Kidney (tissue), 14 donors: ENCODE results near the gene LGALS12. TPM values are rescaled to one million over a fixed set of nuclear protein-coding genes. Genes with fewer than 3 reads are reported as not detected.

Source experiments
- DNase-seq, 5 donors: peaks; one replicate each; pipeline ENCODE4 v3.0.0-alpha.2; 2013 to 2020
- FAIRE-seq: peaks from 2 replicates; lab custom pipeline; 2012; peaks lifted over from hg19 to GRCh38; lab: Jason Lieb, UNC
- H3K27ac ChIP-seq, 2 donors: one replicate each; pipeline ENCODE4 v1.7.0; 2013; ENCODE audit warnings: low read depth in 2 of 2, low read length in 2 of 2, inconsistent platforms in 1 of 2
- H3K27me3 ChIP-seq: one replicate; pipeline ENCODE4 v1.7.1; 2013; ENCODE audit warnings: low read length, inconsistent platforms; ENCODE audit not compliant: control insufficient read depth, insufficient read depth
- H3K36me3 ChIP-seq, 3 donors: one replicate each; pipeline versions ENCODE4 v1.7.0 to v1.7.1; 2013; ENCODE audit warnings: low read length in 3 of 3, control low read depth in 1 of 3, inconsistent platforms in 1 of 3; ENCODE audit not compliant: insufficient read depth in 3 of 3, control insufficient read depth in 2 of 3
- H3K4me1 ChIP-seq, 3 donors: one replicate each; pipeline versions ENCODE4 v1.7.0 to v1.7.1; 2013; ENCODE audit warnings: low read length in 3 of 3, inconsistent platforms in 1 of 3, low read depth in 1 of 3; ENCODE audit not compliant: control insufficient read depth in 2 of 3, insufficient read depth in 2 of 3
- H3K4me3 ChIP-seq, 3 donors: one replicate each; pipeline versions ENCODE4 v1.7.0 to v1.8.1; 2013; ENCODE audit warnings: low read length in 3 of 3, control low read depth in 1 of 3, inconsistent platforms in 1 of 3
- H3K9ac ChIP-seq, 3 donors: one replicate each; pipeline versions ENCODE4 v1.7.0 to v1.7.1; 2013; ENCODE audit warnings: low read length in 3 of 3, control low read depth in 1 of 3, inconsistent platforms in 1 of 3
- H3K9me3 ChIP-seq, 3 donors: one replicate each; pipeline versions ENCODE4 v1.7.0 to v1.7.1; 2013; ENCODE audit warnings: low read length in 3 of 3, control low read depth in 1 of 3, inconsistent platforms in 1 of 3; ENCODE audit not compliant: control insufficient read depth in 2 of 3, insufficient read depth in 1 of 3
- intact Hi-C: fragments of 100-400 bp; cut with DNase I; formaldehyde crosslinking; loops from one replicate; pipeline ENCODE4 v1.11.1; 2022
- polyA plus RNA-seq: library from polyadenylated mRNA; stranded (reverse); fragments of 350-450 nt; fragmentation: Illumina TruSeq; extraction: RNeasy Lipid Tissue Mini Kit (QIAGEN cat#74804); gene quantifications from one replicate; pipeline ENCODE4 v1.2.3, GENCODE V29; 2014; ENCODE audit warnings: low read depth, low replicate concordance; ENCODE audit not compliant: insufficient read depth
- total RNA-seq: library from RNA; stranded (reverse); fragmentation: NEBNext Ultra II Directional; extraction: Animal tissue kit (Norgen Biotek cat#: 25700); gene quantifications from one replicate; pipeline ENCODE4 v1.2.1, GENCODE V29; 2021
- TF ChIP-seq, protein P1 (sequence below): IDR thresholded peaks from 3 replicates; pipeline ENCODE4 v1.5.1; 2012; ENCODE audit warnings: mild to moderate bottlenecking, moderate library complexity, borderline replicate concordance; ENCODE audit not compliant: insufficient read depth; ENCODE audit errors: extremely low read depth
- donor health status: control.
- donor health status: control.
- donor health status: control.
- donor health status: control.
- donor health status: control.
- donor health status: DM: yes; HTN: yes; CAD: no.
- donor health status: Normal renal cell carcinoma (clear cell type).

LGALS12 gene
- total and polyA plus RNA-seq, 2 donors from 2014 or later: 0.32 to 0.44 TPM

DNA sequence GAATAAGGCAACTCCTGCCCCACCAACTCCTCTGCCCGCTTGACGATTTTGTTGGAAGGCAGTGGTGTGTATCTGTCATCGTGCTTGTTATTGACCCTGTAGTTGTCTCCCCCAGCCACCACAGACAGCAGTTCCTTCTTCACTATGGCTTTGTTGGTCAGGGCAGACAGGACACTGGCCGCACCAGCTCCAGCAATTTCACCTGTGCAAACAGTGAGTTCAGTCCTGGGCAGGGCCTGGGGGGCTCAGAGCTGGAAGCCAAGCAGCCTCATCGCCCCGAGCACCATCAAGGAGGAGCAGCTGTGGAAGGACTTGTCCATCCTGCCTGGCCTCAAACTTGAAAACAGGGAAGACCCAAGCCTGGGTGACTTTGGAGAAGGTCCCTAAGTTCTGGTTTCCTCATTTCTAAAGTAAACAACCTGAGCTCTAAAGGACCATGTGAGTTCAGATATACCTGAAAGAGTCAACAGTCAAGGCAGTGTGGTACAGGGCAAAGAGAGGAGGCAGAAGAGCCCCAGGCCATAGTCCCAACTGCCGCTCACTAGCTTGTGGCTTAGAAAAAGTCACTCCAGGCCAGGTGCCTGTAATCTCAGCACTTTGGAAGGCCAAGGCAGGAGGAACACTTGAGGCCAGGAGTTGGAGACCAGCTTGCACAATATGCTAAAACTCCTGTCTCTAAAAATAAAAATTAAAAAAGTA, 52.7 kb downstream of the LGALS12 start:
- no peak overlapping the region for H3K4me3 ChIP-seq
- H3K9ac ChIP-seq: no peak overlapping the region
- no peak overlapping the region for H3K27ac ChIP-seq
- H3K36me3 ChIP-seq: no peaks in the 10 kb centered on the region
- peaks cover 0 to 2% (median 0%) of the 10 kb centered on the region in 3 donors for H3K4me1 ChIP-seq
- DNase-seq (no peak), FAIRE-seq (no peak)
- intact Hi-C loops: no loop called here
- H3K9me3 ChIP-seq: no peaks in the 10 kb centered on the region
- H3K27me3 ChIP-seq: no peaks in the 10 kb centered on the region
- TF ChIP-seq, protein P1, sequence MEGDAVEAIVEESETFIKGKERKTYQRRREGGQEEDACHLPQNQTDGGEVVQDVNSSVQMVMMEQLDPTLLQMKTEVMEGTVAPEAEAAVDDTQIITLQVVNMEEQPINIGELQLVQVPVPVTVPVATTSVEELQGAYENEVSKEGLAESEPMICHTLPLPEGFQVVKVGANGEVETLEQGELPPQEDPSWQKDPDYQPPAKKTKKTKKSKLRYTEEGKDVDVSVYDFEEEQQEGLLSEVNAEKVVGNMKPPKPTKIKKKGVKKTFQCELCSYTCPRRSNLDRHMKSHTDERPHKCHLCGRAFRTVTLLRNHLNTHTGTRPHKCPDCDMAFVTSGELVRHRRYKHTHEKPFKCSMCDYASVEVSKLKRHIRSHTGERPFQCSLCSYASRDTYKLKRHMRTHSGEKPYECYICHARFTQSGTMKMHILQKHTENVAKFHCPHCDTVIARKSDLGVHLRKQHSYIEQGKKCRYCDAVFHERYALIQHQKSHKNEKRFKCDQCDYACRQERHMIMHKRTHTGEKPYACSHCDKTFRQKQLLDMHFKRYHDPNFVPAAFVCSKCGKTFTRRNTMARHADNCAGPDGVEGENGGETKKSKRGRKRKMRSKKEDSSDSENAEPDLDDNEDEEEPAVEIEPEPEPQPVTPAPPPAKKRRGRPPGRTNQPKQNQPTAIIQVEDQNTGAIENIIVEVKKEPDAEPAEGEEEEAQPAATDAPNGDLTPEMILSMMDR: no peak

DNA sequence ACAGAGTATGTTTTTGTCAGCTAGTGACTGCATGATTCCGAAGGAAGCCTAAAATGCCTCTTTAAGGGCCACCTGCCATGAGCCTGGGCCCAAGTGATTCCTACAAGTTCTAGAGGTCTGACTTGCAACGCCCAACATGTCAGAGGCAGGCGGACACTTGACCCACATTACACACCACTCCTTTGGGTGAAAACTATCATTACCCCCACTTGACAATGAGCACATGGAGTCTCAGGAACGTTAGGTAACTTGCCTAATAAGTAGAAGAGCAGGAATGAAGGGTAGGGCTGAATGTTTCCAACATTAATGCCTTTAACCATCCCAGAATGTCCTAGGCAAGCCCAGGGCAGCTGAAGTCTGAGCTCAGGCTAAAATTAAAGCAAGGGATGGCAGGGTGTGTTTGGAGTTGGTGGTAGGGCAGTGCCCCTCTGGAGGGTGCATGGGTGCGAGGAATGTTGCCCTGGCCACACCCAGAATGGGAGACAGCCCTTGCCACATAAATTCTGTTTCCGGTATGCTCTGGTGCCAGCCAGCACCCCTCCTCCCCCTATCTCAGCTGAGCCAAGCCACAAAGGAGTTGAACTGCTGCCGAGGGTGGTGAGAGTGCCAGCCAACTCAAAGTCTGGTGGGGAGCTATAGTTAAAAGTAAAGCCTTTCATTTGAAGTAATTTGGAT, 54.8 kb downstream of the LGALS12 start:
- TF ChIP-seq, protein P1: no peak
- DNase-seq (peak in 1 of 5 donors; percentile 87), FAIRE-seq (no peak)
- Histone ChIP-seq H3K27me3 (no peaks in the 10 kb centered on the region), H3K27ac (no peak overlapping the region), H3K4me3 (no peak overlapping the region), H3K9ac (no peak overlapping the region), H3K36me3 (no peaks in the 10 kb centered on the region), H3K4me1 (peaks cover 0 to 15% (median 8%) of the 10 kb centered on the region in 3 donors), H3K9me3 (no peaks in the 10 kb centered on the region)
- intact Hi-C loops: no loop called here

DNA sequence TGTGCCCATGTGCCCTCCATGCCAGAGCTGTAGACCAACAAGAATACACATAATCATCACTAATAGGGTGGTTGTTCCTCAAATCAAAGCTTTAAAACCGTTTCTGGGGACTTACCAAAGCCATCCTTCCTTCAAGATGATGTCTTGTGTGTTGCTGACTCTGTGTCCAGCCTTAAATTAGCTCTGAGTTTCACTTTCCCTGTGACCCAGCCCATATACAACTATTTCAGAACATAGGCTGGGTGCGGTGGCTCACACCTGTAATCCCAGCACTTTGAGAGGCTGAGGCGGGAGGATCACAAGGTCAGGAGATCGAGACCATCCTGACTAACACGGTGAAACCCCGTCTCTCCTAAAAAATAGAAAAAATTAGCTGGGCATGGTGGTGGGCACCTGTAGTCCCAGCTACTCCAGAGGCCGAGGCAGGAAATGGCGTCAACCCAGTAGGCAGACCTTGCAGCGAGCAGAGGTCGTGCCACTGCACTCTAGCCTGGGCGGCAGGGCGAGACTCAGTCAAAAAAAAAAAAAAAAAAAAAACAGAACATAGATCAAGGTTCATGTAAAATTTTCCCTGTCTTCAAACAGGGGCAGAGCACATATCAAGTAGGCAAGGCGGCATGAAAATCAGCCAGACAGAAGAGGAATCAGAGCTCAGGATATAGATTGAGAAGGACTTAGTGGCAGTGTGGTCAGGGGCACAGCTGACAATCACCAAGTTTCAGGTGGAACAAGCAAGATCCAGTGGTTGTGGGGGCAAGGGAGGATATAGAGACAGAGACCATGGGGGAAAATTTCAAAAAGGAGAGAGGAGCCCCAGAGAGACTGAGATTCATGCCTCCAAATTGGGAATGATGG, 57.5 kb downstream of the LGALS12 start, which contains the start of gene PLAAT2:
Gene PLAAT2 (minus strand): TSS at position 179 of the 855 bp plus-strand sequence. CDS start 55 bp downstream, at position 124.
- H3K9me3 ChIP-seq: no peaks in the 10 kb centered on the region
- TF ChIP-seq, protein P1: no peak
- no peaks in the 10 kb centered on the region for H3K36me3 ChIP-seq
- FAIRE-seq (no peak), DNase-seq (no peak)
- intact Hi-C loops: no loop called here
- no peaks in the 10 kb centered on the region for H3K27me3 ChIP-seq
- peaks cover 0 to 20% (median 15%) of the 10 kb centered on the region in 3 donors for H3K4me1 ChIP-seq
- peak within 1 kb of the TSS in 1 of 2 donors; percentile 7 for H3K27ac ChIP-seq
- H3K4me3 ChIP-seq: no peak within 1 kb of the TSS
- H3K9ac ChIP-seq: no peak within 1 kb of the TSS
